HG02970 (cell line): Measurements from ENCODE around the gene MYOZ2.

ENCODE experiments used
- ATAC-seq: cut with Tn5 transposase; IDR thresholded peaks from one replicate; pipeline ENCODE4 v1.9.1; 2021; ENCODE audit warnings: mild to moderate bottlenecking, moderate library complexity, moderate number of reproducible peaks; ENCODE audit not compliant: unreplicated experiment, low FRiP score

Gene MYOZ2

DNA sequence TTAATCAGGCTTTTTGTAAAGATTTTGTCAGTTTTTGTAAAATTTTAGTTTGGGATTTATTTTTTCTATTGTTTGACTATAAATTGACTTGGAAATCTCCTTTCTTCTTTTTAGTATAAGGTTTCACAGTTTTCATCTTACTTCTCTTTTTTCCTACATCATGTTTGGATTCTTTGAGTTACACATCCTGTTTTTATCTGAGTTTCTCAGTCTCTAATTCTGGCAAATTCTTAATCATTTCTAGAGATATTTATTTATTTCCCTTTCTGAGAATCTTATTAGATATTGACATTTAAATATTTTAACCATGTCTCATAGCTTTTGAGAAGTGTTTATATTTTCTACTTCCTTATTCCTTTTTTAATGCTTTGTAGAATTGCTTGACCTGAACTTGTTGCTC is 97.6 kb downstream of the MYOZ2 start:
- no peak for ATAC-seq

DNA sequence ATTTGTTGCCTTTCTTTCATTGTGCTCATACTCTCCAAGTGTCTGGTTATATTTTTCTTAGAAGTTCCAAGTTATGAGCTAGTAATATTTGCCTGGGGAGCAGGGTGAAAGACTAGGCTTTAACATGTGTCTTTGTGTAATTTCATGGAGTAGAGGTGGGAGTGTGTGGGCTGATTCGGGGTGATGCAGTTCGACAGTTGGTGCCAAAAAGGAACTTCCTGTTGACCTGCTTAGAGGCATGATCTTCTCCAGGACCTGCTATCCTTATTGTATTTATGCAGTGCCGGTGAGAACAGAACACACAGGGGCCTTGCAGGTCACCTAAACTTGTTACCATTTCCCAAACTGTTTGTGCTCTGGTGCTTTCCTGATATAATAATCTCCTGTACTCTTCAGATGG is 98.1 kb downstream of the MYOZ2 start:
- no peak for ATAC-seq

- ATAC-seq = no peak
These were observed 101.6 kb downstream of the MYOZ2 start for GRCh38 chr4:119237201-119237600.
